Measurements from ENCODE around the gene AEBP1. TPM values are rescaled to one million over a fixed set of nuclear protein-coding genes. Genes with fewer than 3 reads are reported as not detected.
A peak's percentile ranks its signal among the peaks of the same experiment; 100 is the strongest.

Gene AEBP1
- total RNA-seq, 1 experiment from 2014 or later = 50.8 TPM

DNA sequence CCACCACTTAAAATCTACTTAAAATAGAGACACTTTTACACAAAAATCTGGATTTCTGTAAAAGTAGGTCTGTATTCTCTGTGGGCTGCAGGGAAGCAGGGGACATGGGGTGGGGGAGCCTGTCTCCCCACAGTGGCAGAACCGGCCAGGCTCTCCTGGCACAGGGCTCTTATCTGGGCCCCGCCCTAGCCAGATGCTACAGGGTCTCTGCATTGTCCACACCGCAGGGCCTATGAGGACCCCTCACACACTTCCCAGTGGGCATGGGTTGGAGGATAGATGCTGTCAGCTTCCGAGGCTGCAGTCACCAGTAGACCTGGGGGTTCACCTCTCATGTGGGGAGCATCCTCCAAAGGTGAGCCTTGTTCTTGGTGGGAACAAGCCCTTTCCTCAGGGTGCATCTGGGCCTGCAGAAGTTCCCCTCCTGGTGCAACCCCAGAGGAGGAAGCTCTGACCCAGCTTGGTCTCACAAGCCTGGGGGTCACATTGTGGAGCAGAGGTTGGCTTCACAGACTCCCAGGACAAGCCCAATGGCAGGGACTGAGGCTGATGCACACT lies 52.4 kb downstream of the AEBP1 start:
- POLR2A ChIA-PET = no interaction called here
- no peak overlapping the region for H3K4me3 Mint-ChIP-seq
- H3K36me3 Mint-ChIP-seq = no peaks in the 10 kb centered on the region
- no peak overlapping the region for H3K27ac Mint-ChIP-seq
- TF ChIP-seq GRHL2 (CRISPR knock-in tag; IDR thresholded peaks at IDR 0.05; ENCODE audit: insufficient replicate concordance, severe bottlenecking) = no peak
- TF ChIP-seq, protein P1, sequence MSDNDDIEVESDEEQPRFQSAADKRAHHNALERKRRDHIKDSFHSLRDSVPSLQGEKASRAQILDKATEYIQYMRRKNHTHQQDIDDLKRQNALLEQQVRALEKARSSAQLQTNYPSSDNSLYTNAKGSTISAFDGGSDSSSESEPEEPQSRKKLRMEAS (CRISPR knock-in tag; IDR thresholded peaks at IDR 0.05) = no peak
- TF ChIP-seq, protein P2, sequence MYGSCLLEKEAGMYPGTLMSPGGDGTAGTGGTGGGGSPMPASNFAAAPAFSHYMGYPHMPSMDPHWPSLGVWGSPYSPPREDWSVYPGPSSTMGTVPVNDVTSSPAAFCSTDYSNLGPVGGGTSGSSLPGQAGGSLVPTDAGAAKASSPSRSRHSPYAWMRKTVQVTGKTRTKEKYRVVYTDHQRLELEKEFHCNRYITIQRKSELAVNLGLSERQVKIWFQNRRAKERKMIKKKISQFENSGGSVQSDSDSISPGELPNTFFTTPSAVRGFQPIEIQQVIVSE (CRISPR knock-in tag; IDR thresholded peaks at IDR 0.05; ENCODE audit: borderline replicate concordance) = no peak
- TF ChIP-seq ETV6 (CRISPR knock-in tag; IDR thresholded peaks at IDR 0.05) = no peak
- no peak for TF ChIP-seq ZBTB21 (CRISPR knock-in tag; IDR thresholded peaks at IDR 0.05; ENCODE audit: borderline replicate concordance)
- ATAC-seq = no peak
- no peaks in the 10 kb centered on the region for H3K4me1 Mint-ChIP-seq
- no peaks in the 10 kb centered on the region for H3K27me3 Mint-ChIP-seq (ENCODE audit: low read depth)
- no peaks in the 10 kb centered on the region for H3K9me3 Mint-ChIP-seq
- DNase-seq (ENCODE audit: low spot score) = no peak
- CTCF ChIA-PET = interaction anchor here (1.0 to 1.8 kb wide), 5 partner anchors 9 to 84 kb away, joined by 3 to 6 read pairs (median 3); partner anchors contain the start of gene AEBP1

DNA sequence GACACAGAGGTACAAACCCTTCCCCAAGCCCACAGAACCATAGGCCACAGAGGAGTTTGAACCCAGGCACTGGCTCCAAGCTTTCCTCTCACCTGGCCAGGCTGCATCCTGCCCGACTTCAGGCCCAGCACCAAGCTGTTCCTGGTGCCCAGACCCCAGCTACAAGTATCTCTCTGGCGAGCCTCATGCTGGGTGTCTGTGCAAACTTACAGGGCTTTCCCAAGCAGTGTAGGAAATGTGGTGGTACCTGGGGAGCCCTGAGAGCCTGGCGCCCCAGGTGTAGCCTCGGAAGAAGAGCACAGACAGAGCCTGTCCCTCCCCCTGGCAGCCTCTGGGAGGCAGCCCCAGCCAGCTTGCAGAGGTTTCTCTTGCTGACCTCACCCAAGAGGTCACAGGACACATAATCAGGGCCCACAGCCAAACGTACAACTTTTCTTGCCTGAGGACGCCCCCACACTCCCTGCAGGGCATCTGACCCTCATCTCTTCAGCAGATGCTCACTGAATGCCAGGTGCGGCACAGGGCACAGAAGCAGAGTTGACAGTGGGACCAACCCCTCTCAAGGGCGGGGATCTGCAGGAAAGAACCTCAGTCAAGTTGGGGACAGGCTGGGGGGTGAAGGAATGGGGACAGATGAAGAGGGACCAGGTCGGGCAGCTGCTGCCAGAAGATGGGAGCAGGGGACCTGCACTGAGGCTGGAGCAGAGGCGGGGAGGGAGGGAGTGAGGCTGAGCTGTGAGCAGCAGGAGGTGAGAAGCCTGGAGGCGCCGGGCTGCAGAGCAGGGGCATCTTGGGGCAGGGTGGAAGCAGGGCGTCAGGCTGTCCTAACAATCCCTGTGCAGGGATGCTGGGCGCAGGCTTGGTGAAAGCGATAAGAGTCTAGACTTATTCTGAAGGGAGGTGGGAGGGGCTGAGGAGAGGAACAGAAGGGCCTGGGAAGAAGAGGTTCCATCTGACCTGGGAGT lies 53.3 kb downstream of the AEBP1 start:
- Mint-ChIP-seq H3K27ac (no peak overlapping the region), H3K9me3 (no peaks in the 10 kb centered on the region), H3K36me3 (no peaks in the 10 kb centered on the region), H3K4me3 (no peak overlapping the region), H3K4me1 (no peaks in the 10 kb centered on the region), H3K27me3 (ENCODE audit: low read depth) (no peaks in the 10 kb centered on the region; the same call in 1 of the 2 replicates)
- ChIA-PET POLR2A (no interaction called here), CTCF (interaction anchor here (1.0 to 1.8 kb wide), 5 partner anchors 10 to 85 kb away, joined by 3 to 6 read pairs (median 3); partner anchors contain the start of gene AEBP1)
- no peak for TF ChIP-seq MYBL2 (CRISPR knock-in tag; IDR thresholded peaks at IDR 0.05)
- no peak for TF ChIP-seq SMAD4 (CRISPR knock-in tag; IDR thresholded peaks at IDR 0.05)
- TF ChIP-seq, protein P3, sequence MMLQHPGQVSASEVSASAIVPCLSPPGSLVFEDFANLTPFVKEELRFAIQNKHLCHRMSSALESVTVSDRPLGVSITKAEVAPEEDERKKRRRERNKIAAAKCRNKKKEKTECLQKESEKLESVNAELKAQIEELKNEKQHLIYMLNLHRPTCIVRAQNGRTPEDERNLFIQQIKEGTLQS (CRISPR knock-in tag; conservative IDR thresholded peaks at IDR 0.05) = no peak
- ATAC-seq (peak; percentile 59), DNase-seq (ENCODE audit: low spot score) (no peak)

DNA sequence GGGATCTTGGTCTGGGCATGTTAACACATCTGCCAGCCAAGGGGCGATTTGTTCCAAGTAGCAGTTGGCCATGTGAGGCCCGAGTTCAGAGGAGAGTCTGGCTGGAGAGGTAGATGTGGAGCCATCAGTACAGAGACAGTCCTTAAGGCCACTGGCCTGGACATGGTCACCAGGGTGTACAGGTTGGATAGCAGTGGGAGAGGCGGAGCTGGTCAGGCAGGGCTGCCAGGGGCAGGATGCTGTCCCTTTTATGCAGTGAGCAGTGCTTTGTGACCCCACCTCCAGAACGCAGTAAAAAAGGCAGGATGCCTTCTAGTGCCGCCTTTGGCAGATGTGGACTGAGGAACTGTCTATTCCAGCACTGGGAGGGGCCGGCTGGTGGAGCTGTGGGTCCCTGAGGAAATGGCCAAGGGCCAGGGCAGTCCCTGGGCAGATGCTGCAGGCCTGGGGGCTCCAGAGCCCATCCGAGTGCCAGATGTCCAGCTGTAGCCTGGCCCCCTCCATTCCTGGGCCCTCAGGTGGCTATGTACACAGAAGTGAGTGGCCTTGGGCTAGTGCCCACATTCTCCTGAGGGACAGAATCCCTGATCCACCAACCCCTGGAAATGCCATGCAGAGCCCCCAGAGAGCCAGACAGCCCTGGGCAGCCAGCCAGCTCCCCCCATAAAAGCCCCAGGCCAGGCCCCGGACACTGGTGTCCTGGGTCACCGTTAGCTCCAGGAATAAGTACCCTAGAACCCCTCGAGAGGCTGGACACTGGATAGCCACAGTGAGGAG lies 54.1 kb downstream of the AEBP1 start:
- Mint-ChIP-seq H3K36me3 (no peaks in the 10 kb centered on the region), H3K4me3 (no peak overlapping the region), H3K27me3 (ENCODE audit: low read depth) (no peaks in the 10 kb centered on the region; the same call in 1 of the 2 replicates), H3K4me1 (peaks cover 2% of the 10 kb centered on the region), H3K9me3 (no peaks in the 10 kb centered on the region), H3K27ac (no peak overlapping the region)
- no peak for TF ChIP-seq RELA (CRISPR knock-in tag; IDR thresholded peaks at IDR 0.05; ENCODE audit: borderline replicate concordance)
- TF ChIP-seq TEAD1 (CRISPR knock-in tag; IDR thresholded peaks at IDR 0.05) = no peak
- TF ChIP-seq, protein P4, sequence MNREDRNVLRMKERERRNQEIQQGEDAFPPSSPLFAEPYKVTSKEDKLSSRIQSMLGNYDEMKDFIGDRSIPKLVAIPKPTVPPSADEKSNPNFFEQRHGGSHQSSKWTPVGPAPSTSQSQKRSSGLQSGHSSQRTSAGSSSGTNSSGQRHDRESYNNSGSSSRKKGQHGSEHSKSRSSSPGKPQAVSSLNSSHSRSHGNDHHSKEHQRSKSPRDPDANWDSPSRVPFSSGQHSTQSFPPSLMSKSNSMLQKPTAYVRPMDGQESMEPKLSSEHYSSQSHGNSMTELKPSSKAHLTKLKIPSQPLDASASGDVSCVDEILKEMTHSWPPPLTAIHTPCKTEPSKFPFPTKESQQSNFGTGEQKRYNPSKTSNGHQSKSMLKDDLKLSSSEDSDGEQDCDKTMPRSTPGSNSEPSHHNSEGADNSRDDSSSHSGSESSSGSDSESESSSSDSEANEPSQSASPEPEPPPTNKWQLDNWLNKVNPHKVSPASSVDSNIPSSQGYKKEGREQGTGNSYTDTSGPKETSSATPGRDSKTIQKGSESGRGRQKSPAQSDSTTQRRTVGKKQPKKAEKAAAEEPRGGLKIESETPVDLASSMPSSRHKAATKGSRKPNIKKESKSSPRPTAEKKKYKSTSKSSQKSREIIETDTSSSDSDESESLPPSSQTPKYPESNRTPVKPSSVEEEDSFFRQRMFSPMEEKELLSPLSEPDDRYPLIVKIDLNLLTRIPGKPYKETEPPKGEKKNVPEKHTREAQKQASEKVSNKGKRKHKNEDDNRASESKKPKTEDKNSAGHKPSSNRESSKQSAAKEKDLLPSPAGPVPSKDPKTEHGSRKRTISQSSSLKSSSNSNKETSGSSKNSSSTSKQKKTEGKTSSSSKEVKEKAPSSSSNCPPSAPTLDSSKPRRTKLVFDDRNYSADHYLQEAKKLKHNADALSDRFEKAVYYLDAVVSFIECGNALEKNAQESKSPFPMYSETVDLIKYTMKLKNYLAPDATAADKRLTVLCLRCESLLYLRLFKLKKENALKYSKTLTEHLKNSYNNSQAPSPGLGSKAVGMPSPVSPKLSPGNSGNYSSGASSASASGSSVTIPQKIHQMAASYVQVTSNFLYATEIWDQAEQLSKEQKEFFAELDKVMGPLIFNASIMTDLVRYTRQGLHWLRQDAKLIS (CRISPR knock-in tag; IDR thresholded peaks at IDR 0.05; ENCODE audit: borderline replicate concordance) = no peak
- TF ChIP-seq NR1H2 (CRISPR knock-in tag; IDR thresholded peaks at IDR 0.05) = no peak
- DNase-seq (ENCODE audit: low spot score) (no peak), ATAC-seq (no peak)
- POLR2A ChIA-PET = no interaction called here
- CTCF ChIA-PET = interaction anchor here (0.9 to 1.8 kb wide), 2 partner anchors 11 to 38 kb away, joined by 6 to 7 read pairs; no protein-coding TSS in a partner anchor

All from WTC11 (cell line).